Uterus (tissue), 4 donors: Measurements from ENCODE around the gene CACHD1. TPM values are rescaled to one million over a fixed set of nuclear protein-coding genes. Genes with fewer than 3 reads are reported as not detected.
A peak's percentile ranks its signal among the peaks of the same experiment; 100 is the strongest.

Source experiments
- DNase-seq, 2 donors: peaks; one replicate each; pipeline ENCODE4 v3.0.0-alpha.2; 2019 to 2020
- H3K27ac ChIP-seq, 2 donors: fragments of 200-600 bp; sonication (generic); 1 replicate in 1 of 2; 2 replicates in 1 of 2; pipeline ENCODE4 v1.5.1; 2016 to 2018
- H3K27me3 ChIP-seq, 2 donors: fragments of 200-600 bp; sonication (generic); one replicate each; pipeline ENCODE4 v1.5.1; 2018 to 2019; ENCODE audit warnings: control low read depth in 1 of 2
- H3K36me3 ChIP-seq, 2 donors: fragments of 200-600 bp; sonication (generic); one replicate each; pipeline ENCODE4 v1.5.1; 2019; ENCODE audit warnings: control low read depth in 1 of 2
- H3K4me1 ChIP-seq, 2 donors: fragments of 200-600 bp; sonication (generic); one replicate each; pipeline ENCODE4 v1.5.1; 2018 to 2019; ENCODE audit warnings: control low read depth in 1 of 2
- H3K4me3 ChIP-seq, 2 donors: fragments of 200-600 bp; sonication (generic); 1 replicate in 1 of 2; 2 replicates in 1 of 2; pipeline ENCODE4 v1.5.1; 2018 to 2019; ENCODE audit warnings: mild to moderate bottlenecking in 1 of 2
- H3K9me3 ChIP-seq, 2 donors: fragments of 200-600 bp; sonication (generic); one replicate each; pipeline ENCODE4 v1.5.1; 2019; ENCODE audit warnings: control low read depth in 1 of 2
- CTCF ChIP-seq, 4 experiments: fragments of 200-600 bp in 2 of 4; fragments of 450-650 bp in 2 of 4; sonication (generic) in 2 of 4; IDR thresholded peaks; one replicate each; pipeline ENCODE4 v1.5.1; 2016 to 2019; ENCODE audit warnings: antibody characterized with exemption in 4 of 4, mild to moderate bottlenecking in 2 of 4, moderate library complexity in 1 of 4
- POLR2A ChIP-seq, 2 donors: fragments of 450-650 bp; IDR thresholded peaks; one replicate each; pipeline ENCODE4 v1.6.1; 2016; ENCODE audit warnings: antibody characterized with exemption in 2 of 2, mild to moderate bottlenecking in 1 of 2, moderate library complexity in 1 of 2
- intact Hi-C: fragments of 100-400 bp; cut with DNase I; formaldehyde crosslinking; loops from one replicate; pipeline ENCODE4 v1.15.1; 2023; ENCODE audit warnings: low total_unique reads
- total RNA-seq, 4 donors: library from RNA; depleted of rRNA in 3 of 4; stranded (reverse); fragments of >200 nt in 3 of 4; gene quantifications; one replicate each; pipeline versions ENCODE4 v1.1.0 to v1.2.4, GENCODE V29; 2014 to 2023
- donor health status: DM: yes; HTN: yes; CAD: no.

CACHD1 gene
- total RNA-seq, 4 donors from 2014 or later: 19.2 to 39.9 (median 28.8) TPM

- H3K27ac ChIP-seq: no peak overlapping the region
- no peaks in the 10 kb centered on the region for H3K27me3 ChIP-seq
- no peaks in the 10 kb centered on the region for H3K9me3 ChIP-seq
- no peaks in the 10 kb centered on the region for H3K4me1 ChIP-seq
- H3K4me3 ChIP-seq: no peak overlapping the region
- no peak for TF ChIP-seq POLR2A (IDR thresholded peaks at IDR 0.05)
- no peak for TF ChIP-seq CTCF (IDR thresholded peaks at IDR 0.05)
- DNase-seq: no peak
- intact Hi-C loops: no loop called here
- no peaks in the 10 kb centered on the region for H3K36me3 ChIP-seq
Measured at GRCh38 chr1:64631346-64632034, 161.6 kb downstream of the CACHD1 start.

- H3K27ac ChIP-seq: no peak overlapping the region
- intact Hi-C loops: no loop called here
- H3K27me3 ChIP-seq: no peaks in the 10 kb centered on the region
- H3K36me3 ChIP-seq: no peaks in the 10 kb centered on the region
- no peaks in the 10 kb centered on the region for H3K4me1 ChIP-seq
- no peak for DNase-seq
- H3K9me3 ChIP-seq: no peaks in the 10 kb centered on the region
- H3K4me3 ChIP-seq: no peak overlapping the region
- TF ChIP-seq CTCF (IDR thresholded peaks at IDR 0.05): no peak
- TF ChIP-seq POLR2A (IDR thresholded peaks at IDR 0.05): no peak
Measured at GRCh38 chr1:64632936-64633335, 163.0 kb downstream of the CACHD1 start.

- Histone ChIP-seq H3K27me3 (no peaks in the 10 kb centered on the region), H3K27ac (no peak overlapping the region), H3K36me3 (no peaks in the 10 kb centered on the region), H3K9me3 (no peaks in the 10 kb centered on the region), H3K4me3 (no peak overlapping the region), H3K4me1 (no peaks in the 10 kb centered on the region)
- intact Hi-C loops: loop anchor here (10.0 kb wide), 1 partner anchor 171 kb away; the partner anchor contains the start of gene CACHD1
- no peak for DNase-seq
- TF ChIP-seq CTCF (IDR thresholded peaks at IDR 0.05) (no peak), POLR2A (IDR thresholded peaks at IDR 0.05) (no peak)
Measured at GRCh38 chr1:64645735-64646134, 175.8 kb downstream of the CACHD1 start.

GRCh38 chr1:64650411-64650810, 180.5 kb downstream of the CACHD1 start:
- Histone ChIP-seq H3K27ac (no peak overlapping the region), H3K4me3 (no peak overlapping the region), H3K36me3 (no peaks in the 10 kb centered on the region), H3K4me1 (peaks cover 0 to 3% of the 10 kb centered on the region in 2 donors), H3K27me3 (no peaks in the 10 kb centered on the region), H3K9me3 (no peaks in the 10 kb centered on the region)
- TF ChIP-seq POLR2A (IDR thresholded peaks at IDR 0.05) (no peak), CTCF (IDR thresholded peaks at IDR 0.05) (no peak)
- intact Hi-C loops: no loop called here
- DNase-seq: no peak

DNA sequence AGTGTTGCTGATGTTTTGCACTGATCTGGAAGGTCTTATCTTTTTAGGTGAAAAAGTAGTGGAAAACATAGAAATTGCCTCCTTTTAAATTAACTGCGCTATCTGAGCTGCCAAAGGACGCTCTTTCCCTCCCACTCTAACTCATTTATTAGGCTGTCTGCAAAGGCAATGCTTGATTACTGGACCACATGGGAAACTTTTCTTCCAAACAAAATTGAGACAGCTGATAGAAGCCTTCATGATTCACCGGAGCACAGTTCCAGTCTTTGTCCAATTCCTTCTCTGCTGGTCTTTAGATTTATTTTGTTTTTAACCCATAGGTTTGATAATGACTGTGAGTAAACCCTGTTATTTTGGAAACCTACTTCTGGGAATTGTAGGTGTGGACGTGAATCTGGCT, 181.9 kb downstream of the CACHD1 start:
- Histone ChIP-seq H3K9me3 (no peaks in the 10 kb centered on the region), H3K27me3 (no peaks in the 10 kb centered on the region), H3K4me3 (no peak overlapping the region), H3K27ac (peak overlapping the region in 1 of 2 donors; percentile 21), H3K4me1 (peaks cover 0 to 3% of the 10 kb centered on the region in 2 donors), H3K36me3 (no peaks in the 10 kb centered on the region)
- intact Hi-C loops: no loop called here
- no peak for DNase-seq
- TF ChIP-seq POLR2A (IDR thresholded peaks at IDR 0.05) (no peak), CTCF (IDR thresholded peaks at IDR 0.05) (no peak)
